ENCODE results near the gene POLE. TPM values are rescaled to one million over a fixed set of nuclear protein-coding genes. Genes with fewer than 3 reads are reported as not detected.

POLE gene
- total and polyA plus RNA-seq, 4 donors: 7.6 to 39.2 (median 19.7) TPM

DNA sequence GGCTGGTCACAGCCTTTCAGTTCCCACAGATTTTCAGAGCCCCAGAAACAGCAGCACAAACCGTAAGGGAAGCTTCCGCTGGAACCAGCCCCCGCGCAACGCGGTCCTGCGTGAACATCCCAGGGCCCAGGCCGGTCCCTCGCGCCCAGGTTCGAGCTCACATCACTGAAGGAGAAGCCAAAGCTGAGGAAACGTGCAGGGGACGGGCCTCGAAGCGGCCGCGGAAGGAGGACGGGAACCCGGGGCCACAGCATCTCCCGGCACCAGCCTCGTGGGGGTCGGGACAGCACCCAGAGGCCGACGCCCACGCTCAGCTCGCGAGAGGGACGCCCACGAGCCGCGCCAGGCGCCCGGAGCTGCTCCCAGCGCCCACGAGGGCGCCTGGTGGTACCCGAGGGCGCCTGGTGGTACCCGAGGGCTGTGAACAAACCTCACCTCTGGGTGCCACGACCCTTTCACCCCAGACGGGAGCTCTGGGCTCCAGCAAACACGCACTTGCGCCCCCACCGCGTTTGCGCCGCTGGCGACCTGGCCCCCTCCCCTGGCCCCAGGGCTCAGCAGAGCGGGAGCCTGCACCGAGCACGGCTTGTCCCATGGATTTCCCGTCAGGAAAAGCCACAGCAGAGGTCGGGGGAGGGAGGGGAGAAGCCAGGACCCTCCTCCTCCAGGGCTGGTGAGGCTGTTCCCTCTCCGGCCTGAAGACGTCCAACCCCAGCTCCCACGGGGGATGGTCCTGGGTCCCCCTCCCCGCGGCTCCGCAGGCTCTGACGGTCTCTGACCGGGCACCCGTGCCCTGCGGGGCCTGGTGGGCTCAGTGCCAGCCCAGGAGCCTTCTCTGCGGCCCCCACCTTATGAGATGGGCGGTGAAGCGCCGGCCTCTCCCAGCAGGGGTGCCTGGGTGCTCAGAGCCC, 83.6 kb downstream of the POLE start:
- H3K4me1 ChIP-seq (ENCODE audit: control insufficient read depth in 4 of 4, insufficient read depth in 4 of 4, low read length in 3 of 4): peaks cover 12 to 61% (median 39%) of the 10 kb centered on the region in 4 donors
- peak overlapping the region; percentile 76 to 92 for H3K27ac ChIP-seq (ENCODE audit: low read depth in 1 of 2, low read length in 2 of 2)
- 40% methylated on average over 67 of the region's 67 CpGs for WGBS
- H3K27me3 ChIP-seq (ENCODE audit: control insufficient read depth in 4 of 4, insufficient read depth in 4 of 4, low read length in 3 of 4): no peaks in the 10 kb centered on the region
- peak overlapping the region; percentile 66 to 76 (median 66) for H3K4me3 ChIP-seq (ENCODE audit: low read depth in 1 of 3, low read length in 3 of 3)
- TF ChIP-seq YY1 (IDR thresholded peaks at IDR 0.05) (no peak), GABPA (IDR thresholded peaks at IDR 0.05 in 1 of 2, conservative IDR thresholded peaks at IDR 0.05 in 1 of 2) (no peak), RAD21 (IDR thresholded peaks at IDR 0.05) (no peak), RXRA (IDR thresholded peaks at IDR 0.05) (no peak), FOXA1 (IDR thresholded peaks at IDR 0.05) (no peak), NR2F2 (IDR thresholded peaks at IDR 0.05) (no peak), TAF1 (conservative IDR thresholded peaks at IDR 0.05) (no peak), JUND (IDR thresholded peaks at IDR 0.05) (no peak), EGR1 (IDR thresholded peaks at IDR 0.05; ENCODE audit: low read depth in 2 of 2) (no peak), HNF4A (conservative IDR thresholded peaks at IDR 0.05) (no peak), FOXA2 (IDR thresholded peaks at IDR 0.05) (no peak), SP1 (IDR thresholded peaks at IDR 0.05) (no peak), HNF4G (IDR thresholded peaks at IDR 0.05) (no peak)
- TF ChIP-seq, protein P1, sequence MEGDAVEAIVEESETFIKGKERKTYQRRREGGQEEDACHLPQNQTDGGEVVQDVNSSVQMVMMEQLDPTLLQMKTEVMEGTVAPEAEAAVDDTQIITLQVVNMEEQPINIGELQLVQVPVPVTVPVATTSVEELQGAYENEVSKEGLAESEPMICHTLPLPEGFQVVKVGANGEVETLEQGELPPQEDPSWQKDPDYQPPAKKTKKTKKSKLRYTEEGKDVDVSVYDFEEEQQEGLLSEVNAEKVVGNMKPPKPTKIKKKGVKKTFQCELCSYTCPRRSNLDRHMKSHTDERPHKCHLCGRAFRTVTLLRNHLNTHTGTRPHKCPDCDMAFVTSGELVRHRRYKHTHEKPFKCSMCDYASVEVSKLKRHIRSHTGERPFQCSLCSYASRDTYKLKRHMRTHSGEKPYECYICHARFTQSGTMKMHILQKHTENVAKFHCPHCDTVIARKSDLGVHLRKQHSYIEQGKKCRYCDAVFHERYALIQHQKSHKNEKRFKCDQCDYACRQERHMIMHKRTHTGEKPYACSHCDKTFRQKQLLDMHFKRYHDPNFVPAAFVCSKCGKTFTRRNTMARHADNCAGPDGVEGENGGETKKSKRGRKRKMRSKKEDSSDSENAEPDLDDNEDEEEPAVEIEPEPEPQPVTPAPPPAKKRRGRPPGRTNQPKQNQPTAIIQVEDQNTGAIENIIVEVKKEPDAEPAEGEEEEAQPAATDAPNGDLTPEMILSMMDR (IDR thresholded peaks at IDR 0.05; ENCODE audit: low read depth, low read length, missing input control): no peak
- TF ChIP-seq, protein P2, sequence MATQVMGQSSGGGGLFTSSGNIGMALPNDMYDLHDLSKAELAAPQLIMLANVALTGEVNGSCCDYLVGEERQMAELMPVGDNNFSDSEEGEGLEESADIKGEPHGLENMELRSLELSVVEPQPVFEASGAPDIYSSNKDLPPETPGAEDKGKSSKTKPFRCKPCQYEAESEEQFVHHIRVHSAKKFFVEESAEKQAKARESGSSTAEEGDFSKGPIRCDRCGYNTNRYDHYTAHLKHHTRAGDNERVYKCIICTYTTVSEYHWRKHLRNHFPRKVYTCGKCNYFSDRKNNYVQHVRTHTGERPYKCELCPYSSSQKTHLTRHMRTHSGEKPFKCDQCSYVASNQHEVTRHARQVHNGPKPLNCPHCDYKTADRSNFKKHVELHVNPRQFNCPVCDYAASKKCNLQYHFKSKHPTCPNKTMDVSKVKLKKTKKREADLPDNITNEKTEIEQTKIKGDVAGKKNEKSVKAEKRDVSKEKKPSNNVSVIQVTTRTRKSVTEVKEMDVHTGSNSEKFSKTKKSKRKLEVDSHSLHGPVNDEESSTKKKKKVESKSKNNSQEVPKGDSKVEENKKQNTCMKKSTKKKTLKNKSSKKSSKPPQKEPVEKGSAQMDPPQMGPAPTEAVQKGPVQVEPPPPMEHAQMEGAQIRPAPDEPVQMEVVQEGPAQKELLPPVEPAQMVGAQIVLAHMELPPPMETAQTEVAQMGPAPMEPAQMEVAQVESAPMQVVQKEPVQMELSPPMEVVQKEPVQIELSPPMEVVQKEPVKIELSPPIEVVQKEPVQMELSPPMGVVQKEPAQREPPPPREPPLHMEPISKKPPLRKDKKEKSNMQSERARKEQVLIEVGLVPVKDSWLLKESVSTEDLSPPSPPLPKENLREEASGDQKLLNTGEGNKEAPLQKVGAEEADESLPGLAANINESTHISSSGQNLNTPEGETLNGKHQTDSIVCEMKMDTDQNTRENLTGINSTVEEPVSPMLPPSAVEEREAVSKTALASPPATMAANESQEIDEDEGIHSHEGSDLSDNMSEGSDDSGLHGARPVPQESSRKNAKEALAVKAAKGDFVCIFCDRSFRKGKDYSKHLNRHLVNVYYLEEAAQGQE (IDR thresholded peaks at IDR 0.05): no peak
- TF ChIP-seq, protein P3, sequence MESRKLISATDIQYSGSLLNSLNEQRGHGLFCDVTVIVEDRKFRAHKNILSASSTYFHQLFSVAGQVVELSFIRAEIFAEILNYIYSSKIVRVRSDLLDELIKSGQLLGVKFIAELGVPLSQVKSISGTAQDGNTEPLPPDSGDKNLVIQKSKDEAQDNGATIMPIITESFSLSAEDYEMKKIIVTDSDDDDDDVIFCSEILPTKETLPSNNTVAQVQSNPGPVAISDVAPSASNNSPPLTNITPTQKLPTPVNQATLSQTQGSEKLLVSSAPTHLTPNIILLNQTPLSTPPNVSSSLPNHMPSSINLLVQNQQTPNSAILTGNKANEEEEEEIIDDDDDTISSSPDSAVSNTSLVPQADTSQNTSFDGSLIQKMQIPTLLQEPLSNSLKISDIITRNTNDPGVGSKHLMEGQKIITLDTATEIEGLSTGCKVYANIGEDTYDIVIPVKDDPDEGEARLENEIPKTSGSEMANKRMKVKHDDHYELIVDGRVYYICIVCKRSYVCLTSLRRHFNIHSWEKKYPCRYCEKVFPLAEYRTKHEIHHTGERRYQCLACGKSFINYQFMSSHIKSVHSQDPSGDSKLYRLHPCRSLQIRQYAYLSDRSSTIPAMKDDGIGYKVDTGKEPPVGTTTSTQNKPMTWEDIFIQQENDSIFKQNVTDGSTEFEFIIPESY (IDR thresholded peaks at IDR 0.05): no peak
- TF ChIP-seq, protein P4, sequence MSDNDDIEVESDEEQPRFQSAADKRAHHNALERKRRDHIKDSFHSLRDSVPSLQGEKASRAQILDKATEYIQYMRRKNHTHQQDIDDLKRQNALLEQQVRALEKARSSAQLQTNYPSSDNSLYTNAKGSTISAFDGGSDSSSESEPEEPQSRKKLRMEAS (IDR thresholded peaks at IDR 0.05): no peak
- TF ChIP-seq, protein P5, sequence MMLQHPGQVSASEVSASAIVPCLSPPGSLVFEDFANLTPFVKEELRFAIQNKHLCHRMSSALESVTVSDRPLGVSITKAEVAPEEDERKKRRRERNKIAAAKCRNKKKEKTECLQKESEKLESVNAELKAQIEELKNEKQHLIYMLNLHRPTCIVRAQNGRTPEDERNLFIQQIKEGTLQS (IDR thresholded peaks at IDR 0.05): no peak
- peak overlapping the region; percentile 74 to 93 for H3K9ac ChIP-seq (ENCODE audit: low read depth in 1 of 2, low read length in 2 of 2)
- no peaks in the 10 kb centered on the region for H3K36me3 ChIP-seq (ENCODE audit: control insufficient read depth in 4 of 4, insufficient read depth in 3 of 4, low read depth in 1 of 4, low read length in 3 of 4)
- DNase-seq (ENCODE audit: low spot score): no peak
- H3K9me3 ChIP-seq (ENCODE audit: control insufficient read depth in 4 of 4, low read length in 3 of 4): no peaks in the 10 kb centered on the region
